GM12878 (cell line): ENCODE results near the gene MATN1. TPM values are rescaled to one million over a fixed set of nuclear protein-coding genes. Genes with fewer than 3 reads are reported as not detected.

Experiments used
- BCL3 ChIP-seq: IDR thresholded peaks from 2 replicates; pipeline ENCODE4 v1.6.1; 2011; ENCODE audit warnings: borderline replicate concordance, low read depth, mild to moderate bottlenecking, moderate library complexity, low read length; ENCODE audit not compliant: insufficient read depth, poor library complexity, severe bottlenecking
- CBFB ChIP-seq: IDR thresholded peaks from 2 replicates; pipeline ENCODE4 v1.6.1; 2016; ENCODE audit warnings: antibody characterized with exemption, low read depth
- CUX1 ChIP-seq: IDR thresholded peaks from 2 replicates; pipeline ENCODE4 v1.6.1; 2012; ENCODE audit warnings: improper control_type of control experiment, low read depth, low read length; ENCODE audit not compliant: insufficient replicate concordance
- DPF2 ChIP-seq: fragments of 450-650 bp; IDR thresholded peaks from 2 replicates; pipeline ENCODE4 v1.6.1; 2017; ENCODE audit warnings: mild to moderate bottlenecking
- MAX ChIP-seq: IDR thresholded peaks from 2 replicates; pipeline ENCODE4 v1.6.1; 2012; ENCODE audit warnings: low read depth, low read length, improper control_type of control experiment
- MTA2 ChIP-seq: fragments of 450-650 bp; IDR thresholded peaks from 2 replicates; pipeline ENCODE4 v1.6.1; 2016; ENCODE audit warnings: low read depth, mild to moderate bottlenecking, moderate library complexity
- NKRF ChIP-seq: fragments of 450-650 bp; conservative IDR thresholded peaks from 2 replicates; pipeline ENCODE4 v1.6.1; 2017; ENCODE audit warnings: mild to moderate bottlenecking, moderate library complexity
- PAX8 ChIP-seq: fragments of 450-650 bp; IDR thresholded peaks from 2 replicates; pipeline ENCODE4 v1.6.1; 2017; ENCODE audit warnings: mild to moderate bottlenecking, moderate library complexity
- SMC3 ChIP-seq: IDR thresholded peaks from 2 replicates; pipeline ENCODE4 v1.6.1; 2011; ENCODE audit warnings: low read length, improper control_type of control experiment, borderline replicate concordance
- TBL1XR1 ChIP-seq: IDR thresholded peaks from 2 replicates; pipeline ENCODE4 v1.6.1; 2012; ENCODE audit warnings: low read depth, low read length, improper control_type of control experiment
- ZBTB11 ChIP-seq: fragments of 450-650 bp; formaldehyde crosslinking; IDR thresholded peaks from 2 replicates; pipeline ENCODE4 v1.5.0; 2022; ENCODE audit warnings: mild to moderate bottlenecking, missing genetic modification characterization
- polyA plus RNA-seq, 11 experiments: library from polyadenylated mRNA; depleted of rRNA in 4 of 11; unstranded in 6 of 11; stranded (reverse) in 5 of 11; fragments of >200 nt; fragmentation: Nextera tagmentation in 4 of 11; fragmentation: Illumina TruSeq in 1 of 11; extraction: Ambion mirVana in 4 of 11; extraction: Trizol in 1 of 11; gene quantifications; 1 replicate in 1 of 11; 2 replicates in 10 of 11; pipeline versions ENCODE4 v1.2.1 to v1.2.3, GENCODE V29; 2011 to 2016; ENCODE audit warnings: inconsistent platforms in 2 of 11, missing spikeins in 2 of 11, low read depth in 1 of 11
- total RNA-seq, 4 experiments: library from RNA; depleted of rRNA in 3 of 4; stranded (reverse); fragments of >200 nt in 3 of 4; fragmentation: Illumina TruSeq in 1 of 4; extraction: Trizol in 1 of 4; gene quantifications; 2 replicates each; pipeline versions ENCODE4 v1.2.1 to v1.2.3, GENCODE V29; 2013 to 2021

MATN1 gene
- total and polyA plus RNA-seq, 10 of the 15 experiments (the other 5 are each of a cell fraction or from before 2014, with no cell fraction given), result 0.04 to 0.50 (median 0.10) TPM; not detected in 1

GRCh38 chr1:30756545-30757351 is 33.4 kb upstream of the MATN1 start (continued):
- TF ChIP-seq BCL3 (peak; percentile 64), PAX8 (no peak), NKRF (peak; percentile 27; the same call in 1 of the 2 replicates), TBL1XR1 (0 out of 2 replicates have a peak, but pooled peaks have one; percentile 26), CBFB (peak; percentile 80; the same call in 1 of the 2 replicates), DPF2 (peak; percentile 94), ZBTB11 (CRISPR knock-in tag) (no peak), MAX (peak; percentile 29; the same call in 1 of the 2 replicates), SMC3 (no peak), MTA2 (peak; percentile 79), CUX1 (peak; percentile 36)
